Activated naive CD8-positive, alpha-beta T cell treated with anti-CD3 and anti-CD28 coated beads for 36 hours (primary cell): ENCODE measurements around the gene DEFB128. TPM values are rescaled to one million over a fixed set of nuclear protein-coding genes. Genes with fewer than 3 reads are reported as not detected.
"Not testable (repeated sequence)": the region's sequence is repeated elsewhere in the genome, so short reads cannot be mapped to it uniquely, and the experiment has no call there.

Source experiments
- DNase-seq: peaks from one replicate; pipeline ENCODE4 v3.0.0; 2021
- H3K27ac Mint-ChIP-seq: one replicate; pipeline ENCODE4 v1.8.0; 2022; ENCODE audit warnings: mild to moderate bottlenecking, moderate library complexity, mixed read lengths
- H3K27me3 Mint-ChIP-seq: one replicate; pipeline ENCODE4 v1.8.0; 2022; ENCODE audit warnings: mild to moderate bottlenecking, mixed read lengths
- H3K36me3 Mint-ChIP-seq: one replicate; pipeline ENCODE4 v1.8.0; 2021; ENCODE audit warnings: mild to moderate bottlenecking, mixed read lengths
- H3K4me1 Mint-ChIP-seq: one replicate; pipeline ENCODE4 v1.8.0; 2021; ENCODE audit warnings: mixed read lengths
- H3K4me3 Mint-ChIP-seq: one replicate; pipeline ENCODE4 v1.8.0; 2022; ENCODE audit warnings: mild to moderate bottlenecking, moderate library complexity, mixed read lengths
- H3K9me3 Mint-ChIP-seq: one replicate; pipeline ENCODE4 v1.8.0; 2022; ENCODE audit warnings: mixed read lengths
- total RNA-seq, 2 experiments: library from RNA; stranded (reverse); gene quantifications; one replicate each; pipeline ENCODE4 v1.2.3, GENCODE V29; 2021

Gene DEFB128
- total RNA-seq, 2 experiments from 2014 or later = not detected

DNA sequence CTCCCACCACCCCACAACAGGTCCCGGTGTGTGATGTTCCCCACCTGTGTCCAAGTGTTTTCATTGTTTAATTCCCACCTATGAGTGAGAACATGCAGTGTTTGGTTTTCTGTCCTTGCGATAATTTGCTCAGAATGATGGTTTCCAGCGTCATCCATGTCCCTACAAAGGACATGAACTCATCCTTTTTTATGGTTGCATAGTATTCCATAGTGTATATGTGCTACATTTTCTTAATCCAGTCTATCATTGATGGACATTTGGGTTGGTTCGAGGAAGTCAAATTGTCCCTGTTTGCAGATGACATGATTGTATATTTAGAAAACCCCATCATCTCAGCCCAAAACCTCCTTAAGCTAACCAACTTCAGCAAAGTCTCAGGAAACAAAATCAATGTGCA lies 14.1 kb upstream of the DEFB128 start:
- not testable (repeated sequence) for H3K27ac Mint-ChIP-seq, H3K9me3 Mint-ChIP-seq, H3K27me3 Mint-ChIP-seq

GRCh38 chr20:199996-200395 lies 10.5 kb upstream of the DEFB128 start:
- no peak overlapping the region for H3K4me3 Mint-ChIP-seq
- H3K36me3 Mint-ChIP-seq = no peaks in the 10 kb centered on the region
- H3K27me3 Mint-ChIP-seq = peaks cover 4% of the 10 kb centered on the region
- no peaks in the 10 kb centered on the region for H3K4me1 Mint-ChIP-seq
- no peak overlapping the region for H3K27ac Mint-ChIP-seq
- DNase-seq = no peak
- peaks cover 2% of the 10 kb centered on the region for H3K9me3 Mint-ChIP-seq

More for the DNA sequence above, 14.1 kb upstream of the DEFB128 start:
- not testable (repeated sequence) for H3K4me1 Mint-ChIP-seq, H3K36me3 Mint-ChIP-seq, DNase-seq, H3K4me3 Mint-ChIP-seq

DNA sequence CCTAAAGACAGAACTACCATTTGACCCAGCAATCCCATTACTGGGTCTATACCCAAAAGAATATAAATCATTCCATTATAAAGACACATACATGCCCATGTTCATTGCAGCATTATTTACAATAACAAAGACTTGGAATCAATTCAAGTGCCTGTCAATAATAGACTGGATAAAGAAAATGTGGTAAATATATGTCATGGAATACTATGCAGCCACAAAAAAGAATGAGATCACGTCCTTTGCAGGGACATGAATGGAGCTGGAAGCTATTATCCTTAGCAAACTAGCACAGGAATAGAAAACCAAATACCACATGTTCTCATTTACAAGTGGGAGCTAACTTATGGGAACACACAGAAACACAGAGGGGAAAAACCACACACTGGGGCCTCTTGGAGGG lies 8.7 kb upstream of the DEFB128 start:
- Mint-ChIP-seq H3K4me1 (no peaks in the 10 kb centered on the region), H3K27ac (no peak overlapping the region), H3K36me3 (no peaks in the 10 kb centered on the region), H3K27me3 (peaks cover 4% of the 10 kb centered on the region), H3K9me3 (peaks cover 2% of the 10 kb centered on the region), H3K4me3 (no peak overlapping the region)
- no peak for DNase-seq

DNA sequence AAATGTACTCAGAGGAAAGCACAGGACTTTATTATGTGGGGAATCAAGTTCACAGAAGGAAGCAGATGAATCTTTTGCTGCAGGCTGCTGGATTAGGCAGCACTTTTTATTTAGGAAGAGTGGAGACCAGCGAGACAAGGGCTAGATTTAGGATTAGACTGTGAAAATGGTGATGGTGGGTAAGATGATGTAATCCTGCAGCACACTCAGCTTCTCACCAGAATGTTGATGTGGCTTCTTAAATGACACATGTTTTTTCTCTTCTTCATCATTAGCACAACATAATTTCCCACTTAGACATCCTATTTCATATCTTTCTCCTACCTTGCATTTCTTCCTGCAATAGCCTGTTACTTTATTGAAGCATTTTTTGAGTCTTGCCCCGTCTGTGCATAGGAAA lies 1.8 kb downstream of the DEFB128 start:
- DNase-seq = no peak
- Mint-ChIP-seq H3K36me3 (peaks cover 6% of the 10 kb centered on the region), H3K27ac (no peak overlapping the region), H3K4me1 (peaks cover 9% of the 10 kb centered on the region), H3K27me3 (peaks cover 67% of the 10 kb centered on the region), H3K9me3 (peaks cover 20% of the 10 kb centered on the region), H3K4me3 (no peak overlapping the region)

GRCh38 chr20:184288-184687 lies 5.2 kb downstream of the DEFB128 start:
- Mint-ChIP-seq H3K4me1 (peaks cover 9% of the 10 kb centered on the region), H3K4me3 (no peak overlapping the region), H3K36me3 (peaks cover 4% of the 10 kb centered on the region), H3K9me3 (peaks cover 13% of the 10 kb centered on the region), H3K27me3 (peaks cover 66% of the 10 kb centered on the region), H3K27ac (peak overlapping the region; percentile 21)
- no peak for DNase-seq

- H3K27ac Mint-ChIP-seq = no peak overlapping the region
- no peaks in the 10 kb centered on the region for H3K4me1 Mint-ChIP-seq
- no peaks in the 10 kb centered on the region for H3K9me3 Mint-ChIP-seq
- no peak for DNase-seq
- H3K36me3 Mint-ChIP-seq = no peaks in the 10 kb centered on the region
- H3K4me3 Mint-ChIP-seq = no peak overlapping the region
- H3K27me3 Mint-ChIP-seq = peaks cover 12% of the 10 kb centered on the region
Measured at GRCh38 chr20:168876-169275, 20.6 kb downstream of the DEFB128 start.

GRCh38 chr20:164618-165017 lies 24.9 kb downstream of the DEFB128 start:
- DNase-seq = no peak
- Mint-ChIP-seq H3K4me3 (no peak overlapping the region), H3K4me1 (no peaks in the 10 kb centered on the region), H3K27ac (no peak overlapping the region), H3K36me3 (no peaks in the 10 kb centered on the region), H3K9me3 (no peaks in the 10 kb centered on the region), H3K27me3 (peaks cover 16% of the 10 kb centered on the region)

DNA sequence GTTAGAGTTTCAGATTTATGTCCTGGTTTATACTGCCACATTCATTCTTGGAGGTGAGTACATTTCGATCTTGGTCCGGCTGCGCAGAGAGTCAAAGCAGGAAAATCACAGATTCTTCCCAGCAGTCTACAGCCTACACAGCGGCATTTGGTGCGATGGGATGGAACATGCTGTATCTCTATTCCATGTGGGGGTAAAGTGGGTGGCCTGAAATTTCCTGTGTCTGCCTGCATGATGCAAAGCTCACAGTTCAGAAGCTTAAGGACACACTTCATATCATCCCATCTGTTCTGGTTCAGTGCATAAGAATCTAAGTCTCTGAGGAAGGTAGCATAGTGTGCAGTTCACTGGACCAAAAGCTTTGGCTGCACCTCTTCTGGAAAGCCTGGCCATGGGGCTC lies 32.4 kb downstream of the DEFB128 start, which contains the start of gene DEFB127:
Gene DEFB127 (plus strand): TSS at position 301 of the 400 bp plus-strand sequence. CDS start 91 bp downstream, at position 392.
- DNase-seq = no peak
- no peak within 1 kb of the TSS for H3K4me3 Mint-ChIP-seq
- peaks cover 27% of the 10 kb centered on the region for H3K27me3 Mint-ChIP-seq
- no peak within 1 kb of the TSS for H3K27ac Mint-ChIP-seq
- no peaks in the 10 kb centered on the region for H3K9me3 Mint-ChIP-seq
- no peaks in the 10 kb centered on the region for H3K36me3 Mint-ChIP-seq
- H3K4me1 Mint-ChIP-seq = no peaks in the 10 kb centered on the region

DNA sequence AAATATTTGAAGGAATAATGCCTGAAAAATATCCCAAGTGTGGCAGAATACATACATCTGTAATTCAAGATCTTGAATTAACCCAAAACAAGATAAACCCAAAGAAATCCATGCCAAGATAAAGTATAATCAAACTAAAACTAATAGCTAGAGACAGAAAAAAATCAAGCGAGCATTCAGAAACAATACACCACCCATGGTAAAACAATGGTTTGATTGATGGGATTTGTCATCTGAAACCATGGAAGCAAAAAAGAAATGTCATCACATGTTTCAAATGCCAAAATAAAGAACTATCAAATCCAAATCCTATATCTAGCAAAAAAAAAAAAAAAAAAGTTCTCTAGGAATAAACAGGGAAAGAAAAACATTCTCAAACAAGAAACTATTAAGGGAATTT lies 37.4 kb downstream of the DEFB128 start:
- no peak overlapping the region for H3K27ac Mint-ChIP-seq
- DNase-seq = no peak
- no peak overlapping the region for H3K4me3 Mint-ChIP-seq
- H3K36me3 Mint-ChIP-seq = no peaks in the 10 kb centered on the region
- no peaks in the 10 kb centered on the region for H3K9me3 Mint-ChIP-seq
- H3K27me3 Mint-ChIP-seq = peaks cover 24% of the 10 kb centered on the region
- H3K4me1 Mint-ChIP-seq = no peaks in the 10 kb centered on the region

DNA sequence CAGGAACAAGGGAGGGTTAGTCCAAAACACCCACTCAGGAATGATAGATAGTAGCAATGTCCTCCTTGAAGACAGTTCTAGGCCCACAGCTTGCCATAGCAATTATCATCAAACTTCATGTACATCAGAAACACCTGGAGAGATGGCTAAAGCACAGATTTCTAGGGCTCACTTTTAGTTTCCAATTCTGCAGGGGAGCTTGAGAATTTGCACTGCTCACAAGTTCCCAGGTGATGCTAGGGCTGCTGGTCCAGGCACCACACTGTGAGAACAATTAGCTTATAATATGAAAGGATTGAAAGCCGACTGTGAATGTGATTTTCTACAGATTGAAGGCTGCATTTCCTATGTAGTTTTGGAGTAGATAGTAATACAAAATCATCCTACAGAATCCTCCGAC lies 43.6 kb downstream of the DEFB128 start:
- peaks cover 20% of the 10 kb centered on the region for H3K27me3 Mint-ChIP-seq
- no peaks in the 10 kb centered on the region for H3K9me3 Mint-ChIP-seq
- H3K4me3 Mint-ChIP-seq = no peak overlapping the region
- no peaks in the 10 kb centered on the region for H3K4me1 Mint-ChIP-seq
- H3K27ac Mint-ChIP-seq = no peak overlapping the region
- DNase-seq = no peak
- H3K36me3 Mint-ChIP-seq = no peaks in the 10 kb centered on the region

- Mint-ChIP-seq H3K27ac (no peak within 1 kb of the TSS), H3K27me3 (peaks cover 41% of the 10 kb centered on the region), H3K9me3 (peaks cover 2% of the 10 kb centered on the region), H3K36me3 (no peaks in the 10 kb centered on the region), H3K4me3 (no peak within 1 kb of the TSS), H3K4me1 (peaks cover under 1% of the 10 kb centered on the region)
- DNase-seq = no peak
Measured at GRCh38 chr20:142290-142689, 47.2 kb downstream of the DEFB128 start, which contains the start of gene DEFB126. TSS of gene DEFB126 (plus strand) at chr20:142590. CDS start at chr20:142629, 39 bp downstream.

Other genes starting within 250 kb of the DEFB128 start
- gene DEFB125, start 102.0 kb downstream of the DEFB128 start, total RNA-seq = not detected
- not detected for gene DEFB126, start 47.1 kb downstream of the DEFB128 start, total RNA-seq
- not detected for gene DEFB127, start 32.3 kb downstream of the DEFB128 start, total RNA-seq
- not detected for gene DEFB129, start 37.5 kb upstream of the DEFB128 start, total RNA-seq
- gene DEFB132, start 68.0 kb upstream of the DEFB128 start, total RNA-seq = not detected
- 1 to 10 TPM; 7.5 to 7.8 TPM for gene C20orf96, start 101.0 kb upstream of the DEFB128 start, total RNA-seq
- 10 to 100 TPM; 23.3 to 24.5 TPM for gene ZCCHC3, start 107.9 kb upstream of the DEFB128 start, total RNA-seq
- 10 to 100 TPM; 13.1 to 13.3 TPM for gene SOX12, start 135.8 kb upstream of the DEFB128 start, total RNA-seq
- 10 to 100 TPM; 11.2 to 12.6 TPM for gene NRSN2, start 157.4 kb upstream of the DEFB128 start, total RNA-seq
- gene TRIB3, start 191.0 kb upstream of the DEFB128 start, total RNA-seq = 10 to 100 TPM; 57.8 to 58.0 TPM
- gene RBCK1, start 218.6 kb upstream of the DEFB128 start, total RNA-seq = 100 to 1,000 TPM; 113 to 115 TPM